Activated gamma-delta T cell treated with Interleukin-2 at 50 U/mL for 16 hours (primary cell): ENCODE measurements around the gene PLCB1.

Experiments
- DNase-seq: peaks from one replicate; pipeline ENCODE4 v3.0.0-alpha.2; 2020

Gene PLCB1

GRCh38 chr20:8248051-8248450 is 116.0 kb downstream of the PLCB1 start:
- DNase-seq, result no peak

GRCh38 chr20:8249634-8250033 is 117.6 kb downstream of the PLCB1 start:
- no peak for DNase-seq

- no peak for DNase-seq
Observed at GRCh38 chr20:8250539-8251200, 118.6 kb downstream of the PLCB1 start.

- DNase-seq, result no peak
Observed at GRCh38 chr20:8251201-8251575, 119.1 kb downstream of the PLCB1 start.

- DNase-seq, result no peak
Observed at GRCh38 chr20:8254911-8255582, 123.0 kb downstream of the PLCB1 start.

- DNase-seq, result no peak
Observed at GRCh38 chr20:8255945-8256632, 124.0 kb downstream of the PLCB1 start.

- no peak for DNase-seq
Observed at GRCh38 chr20:8260837-8261251, 128.8 kb downstream of the PLCB1 start.

GRCh38 chr20:8262721-8263120 is 130.7 kb downstream of the PLCB1 start:
- no peak for DNase-seq

GRCh38 chr20:8265588-8265987 is 133.5 kb downstream of the PLCB1 start:
- no peak for DNase-seq

- no peak for DNase-seq
Observed at GRCh38 chr20:8267009-8267408, 134.9 kb downstream of the PLCB1 start.

- no peak for DNase-seq
Observed at GRCh38 chr20:8271727-8272126, 139.7 kb downstream of the PLCB1 start.

GRCh38 chr20:8272766-8273165 is 140.7 kb downstream of the PLCB1 start:
- DNase-seq, result no peak

- no peak for DNase-seq
Observed at GRCh38 chr20:8284902-8285301, 152.8 kb downstream of the PLCB1 start.

GRCh38 chr20:8287340-8287739 is 155.3 kb downstream of the PLCB1 start:
- DNase-seq, result no peak

- no peak for DNase-seq
Observed at GRCh38 chr20:8291200-8291599, 159.1 kb downstream of the PLCB1 start.

- DNase-seq, result no peak
Observed at GRCh38 chr20:8291873-8292272, 159.8 kb downstream of the PLCB1 start.

GRCh38 chr20:8292793-8293192 is 160.7 kb downstream of the PLCB1 start:
- no peak for DNase-seq

GRCh38 chr20:8293750-8294149 is 161.7 kb downstream of the PLCB1 start:
- DNase-seq, result no peak

GRCh38 chr20:8296536-8296935 is 164.5 kb downstream of the PLCB1 start:
- DNase-seq, result no peak

- no peak for DNase-seq
Observed at GRCh38 chr20:8298426-8299043, 166.5 kb downstream of the PLCB1 start.

GRCh38 chr20:8299921-8300320 is 167.9 kb downstream of the PLCB1 start:
- no peak for DNase-seq

- DNase-seq, result no peak
Observed at GRCh38 chr20:8301655-8302054, 169.6 kb downstream of the PLCB1 start.

GRCh38 chr20:8303651-8304050 is 171.6 kb downstream of the PLCB1 start:
- no peak for DNase-seq
